Ascending aorta (tissue), 2 donors: Measurements from ENCODE around the gene POC1A. TPM values are rescaled to one million over a fixed set of nuclear protein-coding genes. Genes with fewer than 3 reads are reported as not detected.
A peak's percentile ranks its signal among the peaks of the same experiment; 100 is the strongest.

Experiments used
- DNase-seq, 2 donors: peaks; one replicate each; pipeline ENCODE4 v3.0.0-alpha.2; 2019; ENCODE audit warnings: low spot score in 2 of 2
- H3K27ac ChIP-seq, 2 donors: fragments of 200-600 bp; sonication (generic); one replicate each; pipeline ENCODE4 v1.5.1; 2016 to 2017; ENCODE audit warnings: mild to moderate bottlenecking in 1 of 2
- H3K27me3 ChIP-seq: fragments of 200-600 bp; sonication (generic); one replicate; pipeline ENCODE4 v1.5.1; 2017
- H3K36me3 ChIP-seq, 2 donors: fragments of 200-600 bp; sonication (generic); one replicate each; pipeline ENCODE4 v1.5.1; 2016
- H3K4me1 ChIP-seq, 2 donors: fragments of 200-600 bp; sonication (generic); one replicate each; pipeline ENCODE4 v1.5.1; 2016 to 2017; ENCODE audit warnings: mild to moderate bottlenecking in 1 of 2
- H3K4me3 ChIP-seq, 2 donors: fragments of 200-600 bp; sonication (generic); one replicate each; pipeline ENCODE4 v1.5.1; 2016 to 2017; ENCODE audit warnings: mild to moderate bottlenecking in 1 of 2
- H3K9me3 ChIP-seq, 2 donors: fragments of 200-600 bp; sonication (generic); one replicate each; pipeline ENCODE4 v1.5.1; 2016
- intact Hi-C: fragments of 100-400 bp; cut with DNase I; formaldehyde crosslinking; loops from one replicate; pipeline ENCODE4 v1.15.1; 2023
- total RNA-seq: library from RNA; depleted of rRNA; stranded (reverse); fragments of >200 nt; gene quantifications from one replicate; pipeline ENCODE4 v1.1.0, GENCODE V29; 2016
- TF ChIP-seq, protein P1 (sequence below), 3 experiments: fragments of 200-600 bp in 2 of 3; fragments of 450-650 bp in 1 of 3; sonication (generic) in 2 of 3; IDR thresholded peaks; one replicate each; pipeline ENCODE4 v1.5.1; 2016 to 2019; ENCODE audit warnings: antibody characterized with exemption in 3 of 3, mild to moderate bottlenecking in 1 of 3, moderate library complexity in 1 of 3

The POC1A gene
- total RNA-seq, 1 donor from 2014 or later, result not detected

DNA sequence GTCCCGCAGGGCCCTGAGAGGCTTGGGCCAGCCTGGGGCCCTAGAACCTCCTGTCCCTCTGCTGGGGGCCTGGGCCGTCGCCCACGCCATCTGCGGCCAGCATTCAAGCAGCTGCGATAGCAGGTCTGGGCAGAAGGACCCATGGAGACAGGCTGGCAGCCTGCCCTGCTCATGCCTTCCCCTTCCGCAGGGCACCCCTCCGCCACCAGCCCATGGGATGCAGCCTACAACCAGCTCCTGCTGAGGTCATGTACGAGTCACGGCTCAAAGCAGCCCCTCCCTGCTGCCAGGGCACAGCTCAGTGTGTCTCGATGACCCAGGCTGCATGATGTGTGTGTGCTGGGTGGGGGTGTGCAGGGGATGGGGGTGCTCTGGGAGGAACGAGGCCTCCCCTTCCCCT lies 125.7 kb downstream of the POC1A start:
- TF ChIP-seq, protein P1, sequence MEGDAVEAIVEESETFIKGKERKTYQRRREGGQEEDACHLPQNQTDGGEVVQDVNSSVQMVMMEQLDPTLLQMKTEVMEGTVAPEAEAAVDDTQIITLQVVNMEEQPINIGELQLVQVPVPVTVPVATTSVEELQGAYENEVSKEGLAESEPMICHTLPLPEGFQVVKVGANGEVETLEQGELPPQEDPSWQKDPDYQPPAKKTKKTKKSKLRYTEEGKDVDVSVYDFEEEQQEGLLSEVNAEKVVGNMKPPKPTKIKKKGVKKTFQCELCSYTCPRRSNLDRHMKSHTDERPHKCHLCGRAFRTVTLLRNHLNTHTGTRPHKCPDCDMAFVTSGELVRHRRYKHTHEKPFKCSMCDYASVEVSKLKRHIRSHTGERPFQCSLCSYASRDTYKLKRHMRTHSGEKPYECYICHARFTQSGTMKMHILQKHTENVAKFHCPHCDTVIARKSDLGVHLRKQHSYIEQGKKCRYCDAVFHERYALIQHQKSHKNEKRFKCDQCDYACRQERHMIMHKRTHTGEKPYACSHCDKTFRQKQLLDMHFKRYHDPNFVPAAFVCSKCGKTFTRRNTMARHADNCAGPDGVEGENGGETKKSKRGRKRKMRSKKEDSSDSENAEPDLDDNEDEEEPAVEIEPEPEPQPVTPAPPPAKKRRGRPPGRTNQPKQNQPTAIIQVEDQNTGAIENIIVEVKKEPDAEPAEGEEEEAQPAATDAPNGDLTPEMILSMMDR (IDR thresholded peaks at IDR 0.05), result no peak
- Histone ChIP-seq H3K36me3 (no peaks in the 10 kb centered on the region), H3K9me3 (no peaks in the 10 kb centered on the region), H3K4me1 (peaks cover 0 to 19% of the 10 kb centered on the region in 2 donors), H3K27me3 (no peaks in the 10 kb centered on the region), H3K27ac (peak overlapping the region in 1 of 2 donors; percentile 11), H3K4me3 (no peak overlapping the region)
- intact Hi-C loops, result no loop called here
- DNase-seq, result no peak

- no peak for DNase-seq
- peak overlapping the region; percentile 14 to 96 for H3K27ac ChIP-seq
- no peaks in the 10 kb centered on the region for H3K9me3 ChIP-seq
- H3K36me3 ChIP-seq, result no peaks in the 10 kb centered on the region
- TF ChIP-seq, protein P1 (IDR thresholded peaks at IDR 0.05), result no peak
- no peak overlapping the region for H3K4me3 ChIP-seq
- intact Hi-C loops, result no loop called here
- peaks cover 18 to 43% of the 10 kb centered on the region in 2 donors for H3K4me1 ChIP-seq
- H3K27me3 ChIP-seq, result no peaks in the 10 kb centered on the region
Observed at GRCh38 chr3:52026041-52026440, 128.2 kb downstream of the POC1A start.

DNA sequence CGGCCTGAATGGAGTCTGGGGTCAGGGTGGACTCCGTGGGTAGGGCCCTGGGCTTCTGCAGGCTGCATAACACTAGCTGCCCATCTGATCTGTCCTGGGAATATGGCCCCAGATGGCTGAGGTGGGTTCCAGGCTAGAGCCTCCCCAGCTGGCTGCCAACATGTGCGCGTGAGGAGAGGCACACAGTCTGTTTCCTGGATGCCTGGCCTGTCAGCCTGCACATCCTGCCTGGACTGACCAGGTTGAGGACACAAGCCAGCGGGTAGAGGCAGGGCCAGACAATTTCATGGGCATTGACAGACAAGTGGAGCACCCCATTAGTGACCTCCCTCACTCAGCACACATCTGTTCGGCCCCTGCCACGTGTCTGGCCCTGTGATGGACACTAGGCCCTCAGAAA lies 128.8 kb downstream of the POC1A start:
- DNase-seq, result no peak
- intact Hi-C loops, result no loop called here
- Histone ChIP-seq H3K9me3 (no peaks in the 10 kb centered on the region), H3K4me3 (no peak overlapping the region), H3K4me1 (peaks cover 22 to 49% of the 10 kb centered on the region in 2 donors), H3K36me3 (no peaks in the 10 kb centered on the region), H3K27me3 (no peaks in the 10 kb centered on the region), H3K27ac (peak overlapping the region; percentile 14 to 96)
- TF ChIP-seq, protein P1 (IDR thresholded peaks at IDR 0.05), result no peak

Other genes starting within 250 kb of the POC1A start
- gene RRP9, start 212.5 kb downstream of the POC1A start, total RNA-seq, result 15.4 TPM
- gene PARP3, start 212.1 kb downstream of the POC1A start, total RNA-seq, result 29.5 TPM
- not detected for gene GPR62, start 199.0 kb downstream of the POC1A start, total RNA-seq
- 256 TPM for gene PCBP4, start 187.0 kb downstream of the POC1A start, total RNA-seq
- gene ABHD14B, start 180.4 kb downstream of the POC1A start, total RNA-seq, result 46.1 TPM
- gene ABHD14A, start 179.4 kb downstream of the POC1A start, total RNA-seq, result 37.4 TPM
- gene ACY1, start 170.9 kb downstream of the POC1A start, total RNA-seq, result 94.0 TPM
- gene RPL29, start 158.5 kb downstream of the POC1A start, total RNA-seq, result 1,224 TPM
- 76.5 TPM for gene DUSP7, start 97.9 kb downstream of the POC1A start, total RNA-seq
- 58.3 TPM for gene ALAS1, start 43.7 kb upstream of the POC1A start, total RNA-seq
- not detected for gene TLR9, start 71.2 kb upstream of the POC1A start, total RNA-seq
- 162 TPM for gene TWF2, start 84.7 kb upstream of the POC1A start, total RNA-seq
- 20.3 TPM for gene PPM1M, start 91.3 kb upstream of the POC1A start, total RNA-seq
- 42.0 TPM for gene WDR82, start 124.2 kb upstream of the POC1A start, total RNA-seq
- 15.5 TPM for gene GLYCTK, start 133.4 kb upstream of the POC1A start, total RNA-seq
- gene DNAH1, start 161.9 kb upstream of the POC1A start, total RNA-seq, result 7.6 TPM